GM18868 (cell line): Measurements from ENCODE around the gene HMX1.

Experiments
- ATAC-seq: cut with Tn5 transposase; IDR thresholded peaks from one replicate; pipeline ENCODE4 v1.9.1; 2021; ENCODE audit warnings: mild to moderate bottlenecking, moderate library complexity; ENCODE audit not compliant: unreplicated experiment

Gene HMX1

DNA sequence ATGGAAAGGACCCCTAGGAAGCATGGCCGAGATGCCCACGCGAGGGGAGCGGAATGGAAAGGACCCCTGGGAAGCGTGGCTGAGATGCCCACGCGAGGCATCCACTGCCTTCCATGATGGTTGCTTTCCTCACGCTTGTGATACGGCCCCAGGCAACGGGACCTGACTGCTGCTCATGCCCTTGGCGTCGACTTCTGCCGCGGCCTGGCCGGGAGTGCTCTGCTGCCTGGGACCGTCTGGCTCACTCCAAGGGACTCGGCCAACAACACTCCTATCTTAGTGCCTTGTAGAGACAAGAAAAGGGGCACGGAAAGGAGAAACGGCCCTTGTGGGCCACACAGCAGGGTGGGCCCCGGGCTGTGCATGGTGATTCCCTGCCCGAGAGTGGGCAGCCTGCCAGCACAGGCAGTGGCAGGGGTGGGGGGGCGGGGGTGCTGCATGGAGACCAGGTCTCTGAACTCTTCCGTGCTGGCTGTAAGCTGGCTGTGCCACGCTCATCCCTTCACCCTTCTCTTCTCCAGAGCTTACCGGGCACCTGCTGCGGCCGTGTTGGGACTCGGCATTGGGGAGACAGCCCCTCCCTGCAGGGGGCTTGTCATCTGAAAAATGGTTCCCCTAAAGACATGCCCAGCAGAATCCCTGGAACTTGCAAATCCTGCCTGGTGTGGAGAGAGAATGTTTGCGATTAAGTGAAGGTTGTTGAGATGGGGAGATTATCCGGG is 38.6 kb upstream of the HMX1 start:
- no peak for ATAC-seq

DNA sequence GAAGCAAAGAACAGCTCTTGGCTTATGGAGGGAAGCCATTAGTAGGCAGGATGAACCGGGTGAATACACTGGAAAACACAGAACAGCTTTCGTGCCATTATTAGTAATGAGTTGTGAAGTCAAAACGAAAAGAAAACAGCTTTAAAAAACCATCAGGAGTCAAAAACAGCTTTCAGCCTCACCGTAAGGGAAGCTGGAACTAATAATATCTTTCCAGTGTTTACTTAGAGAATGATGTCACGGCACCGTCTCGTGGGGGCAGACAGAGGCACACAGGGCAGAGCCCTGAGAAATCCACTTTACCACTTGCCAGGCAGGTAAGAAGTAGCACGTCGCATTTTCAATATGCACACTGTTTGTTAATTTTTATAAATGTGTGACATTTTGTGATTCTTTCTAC is 37.9 kb upstream of the HMX1 start:
- no peak for ATAC-seq

DNA sequence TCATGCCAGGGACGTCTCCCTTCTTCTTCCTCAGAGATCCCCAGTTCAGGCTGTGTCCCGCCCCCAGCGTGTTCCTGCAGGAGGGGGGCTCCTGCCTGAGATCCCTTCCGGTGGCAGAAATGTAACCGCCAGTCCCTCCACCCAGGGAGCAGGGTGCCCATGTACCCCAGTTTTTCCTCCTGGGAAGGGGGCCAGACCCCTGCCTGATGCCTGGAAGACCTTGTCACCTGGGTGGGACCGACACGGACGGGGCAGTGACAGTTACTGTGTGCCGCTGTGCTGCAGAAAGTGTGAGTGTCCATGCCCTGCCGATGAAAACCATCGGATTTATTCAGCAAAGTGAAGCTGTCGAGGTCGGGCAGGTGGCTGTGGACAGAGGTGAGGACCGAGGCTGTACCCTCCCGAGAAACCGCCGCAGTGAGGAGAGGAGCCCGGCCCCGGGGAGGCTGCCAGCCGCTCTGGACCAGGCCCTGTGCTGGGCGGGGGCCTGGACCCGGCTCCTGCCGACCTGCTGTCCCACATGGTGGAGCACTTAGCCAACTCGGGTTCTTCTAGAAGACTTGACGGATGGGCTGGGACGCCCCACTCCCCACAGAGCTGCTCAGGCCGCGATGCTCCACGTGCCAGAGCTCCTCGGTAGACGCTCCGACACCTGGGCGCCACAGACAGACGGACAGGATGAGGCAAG is 36.7 kb upstream of the HMX1 start:
- ATAC-seq = no peak

DNA sequence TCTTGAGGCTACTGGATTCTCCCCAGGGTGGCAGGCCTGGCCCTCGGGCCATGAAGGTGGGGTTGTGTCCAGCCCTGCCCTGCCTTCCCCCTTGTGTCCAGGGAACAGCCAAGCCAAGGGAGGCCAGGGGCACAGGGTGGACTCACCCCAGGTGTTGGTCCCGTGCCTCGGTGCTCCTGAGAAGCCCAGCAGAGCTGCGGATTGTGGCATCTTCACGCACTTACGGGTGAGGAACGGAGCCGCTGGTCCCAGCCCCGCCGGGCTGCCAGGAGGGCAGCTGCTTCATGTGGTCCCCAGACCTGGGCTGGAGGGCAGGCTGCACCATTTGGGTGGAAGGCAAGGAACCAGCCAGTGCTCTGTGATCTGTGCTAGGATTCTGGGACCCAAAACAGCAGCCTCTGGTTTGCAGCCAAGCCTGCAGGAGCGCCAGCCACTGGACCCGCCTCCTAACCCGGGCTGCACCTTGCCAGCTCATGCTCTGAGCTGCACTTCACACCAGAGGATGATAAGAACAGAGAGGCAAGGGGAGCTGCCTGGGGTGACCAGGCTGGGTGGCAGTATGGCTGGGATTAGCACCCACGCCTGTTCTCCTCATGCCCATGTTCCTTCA is 36.1 kb upstream of the HMX1 start:
- ATAC-seq = no peak

DNA sequence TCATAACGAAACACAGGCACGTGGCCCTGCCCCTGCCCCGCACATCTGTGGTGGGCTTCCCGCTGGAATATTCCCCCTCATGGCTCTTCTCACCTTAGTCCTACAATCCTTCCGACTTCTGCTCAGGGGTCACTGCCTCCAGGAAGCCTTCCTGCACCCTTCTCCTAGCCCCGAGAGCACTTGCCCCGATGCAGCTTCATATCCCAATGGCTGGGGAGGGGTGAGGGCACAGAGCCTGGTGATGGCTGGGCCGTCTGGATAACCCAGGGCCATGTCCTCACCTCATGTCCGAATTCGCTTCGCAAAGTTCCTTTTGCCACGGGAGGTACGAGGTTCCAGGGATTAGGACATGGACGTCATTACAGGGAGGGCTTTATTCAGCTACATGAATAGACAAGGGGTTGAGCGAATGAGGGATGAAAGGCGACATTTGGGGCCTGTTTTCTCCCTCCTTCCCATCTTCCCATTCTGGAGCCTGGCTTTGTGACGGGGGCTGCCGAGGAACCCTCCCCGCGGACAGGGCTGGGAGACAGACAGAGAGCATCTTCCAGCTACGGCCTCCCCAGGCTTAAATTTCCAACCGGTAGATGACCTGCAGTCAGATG is 35.5 kb upstream of the HMX1 start:
- ATAC-seq = no peak

DNA sequence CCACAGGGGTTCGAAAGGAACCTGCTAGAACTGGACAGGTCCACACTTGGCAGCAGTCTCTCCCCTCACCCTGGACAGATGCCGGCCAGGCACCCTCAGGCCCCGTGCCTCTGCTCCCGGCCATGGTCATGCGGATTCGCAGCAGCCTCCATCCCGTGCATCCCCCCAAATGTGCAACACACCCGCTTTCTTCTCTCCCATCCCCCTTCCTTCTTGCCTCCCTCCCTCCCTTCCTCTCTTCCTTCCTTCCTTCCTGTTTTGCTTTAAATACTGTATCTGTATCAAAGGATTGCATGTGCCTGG is 35.0 kb upstream of the HMX1 start:
- no peak for ATAC-seq

DNA sequence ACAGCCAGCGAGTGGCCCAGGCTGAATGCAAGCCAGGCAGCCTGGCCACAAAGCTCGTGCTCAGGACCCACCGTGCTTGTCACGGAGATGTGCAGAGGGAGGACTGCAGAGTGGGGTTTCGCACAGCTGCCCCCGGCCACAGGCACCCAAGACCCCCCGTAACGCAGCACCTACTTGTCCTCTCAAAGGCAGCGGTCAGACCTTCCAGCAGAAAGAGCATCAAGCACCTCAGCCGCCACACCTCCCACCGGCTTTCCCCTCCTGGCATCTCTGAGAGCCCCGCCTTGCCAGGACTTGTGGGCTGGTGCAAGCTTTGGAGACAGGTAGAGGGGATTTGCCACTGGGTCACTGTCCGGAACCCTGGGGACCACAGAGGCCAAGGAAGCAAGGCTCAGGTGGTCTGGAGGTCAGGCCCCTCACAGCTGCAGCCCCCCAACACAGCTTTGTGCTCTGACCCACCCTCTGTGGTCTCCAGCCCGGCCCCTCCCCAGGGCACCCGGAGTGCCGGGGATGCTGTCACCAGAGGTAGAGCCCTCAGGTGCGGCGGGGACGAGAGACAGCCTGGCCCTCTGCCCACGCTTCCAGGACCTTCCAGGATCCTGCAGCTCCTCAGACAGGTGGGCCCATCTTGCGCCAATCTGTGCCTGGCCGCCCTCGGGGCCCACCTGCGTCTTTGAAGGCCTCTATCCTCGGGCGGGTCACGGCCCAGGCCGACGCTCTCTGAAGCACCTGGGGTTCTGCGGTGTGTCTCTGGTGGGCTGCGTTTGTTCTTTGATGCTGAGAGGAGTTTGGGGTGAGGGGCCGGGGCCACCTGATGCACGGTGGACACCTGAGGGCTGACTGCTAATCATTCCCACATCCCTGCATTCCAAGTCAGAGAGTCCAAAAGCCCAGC is 34.4 kb upstream of the HMX1 start:
- no peak for ATAC-seq

DNA sequence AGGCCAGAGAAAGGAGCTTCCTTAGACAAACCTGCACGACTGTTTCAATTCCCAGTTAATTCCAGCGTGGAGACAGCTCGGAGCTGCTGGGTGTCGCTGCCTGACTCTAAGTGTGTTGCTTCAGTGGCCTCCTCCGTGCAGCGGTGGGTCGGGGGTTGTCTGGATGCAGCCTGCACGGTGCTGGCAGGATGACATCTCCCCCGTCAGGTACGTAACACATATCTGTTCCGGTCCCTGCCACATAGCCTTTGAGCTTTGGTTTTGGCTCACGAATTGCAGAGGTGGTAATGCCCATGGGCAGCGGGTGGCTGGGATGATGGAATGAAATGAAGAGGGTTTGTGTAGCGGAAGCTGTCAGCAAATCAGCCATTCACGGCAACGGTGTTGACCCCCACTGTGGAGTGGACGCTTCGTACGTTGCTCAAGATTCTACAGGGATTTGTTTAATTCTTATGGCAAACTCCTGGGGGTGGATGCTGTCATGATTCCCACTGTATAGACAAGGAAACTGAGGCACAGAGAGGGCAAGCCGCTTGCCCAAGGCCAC is 33.7 kb upstream of the HMX1 start:
- ATAC-seq = no peak

DNA sequence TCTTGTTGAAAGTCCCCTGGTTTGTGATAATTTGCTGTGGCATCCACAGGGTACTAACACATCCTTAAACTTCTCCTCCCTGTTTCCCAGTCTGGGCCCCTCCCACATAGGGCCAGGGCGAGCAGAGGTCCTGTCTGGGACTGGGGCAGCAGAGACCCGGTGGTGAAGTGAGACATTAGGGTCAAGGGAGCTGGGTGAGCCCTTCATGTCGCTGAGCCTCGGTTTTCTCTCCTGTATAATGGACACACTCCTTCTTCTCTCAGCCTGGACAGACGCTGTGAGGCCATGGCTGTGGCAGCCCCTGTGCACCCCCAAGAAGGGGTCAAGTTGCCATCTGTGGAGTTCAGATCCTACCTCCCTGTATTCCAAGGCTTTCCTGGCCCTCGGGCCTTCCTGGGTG is 33.0 kb upstream of the HMX1 start:
- ATAC-seq = no peak

DNA sequence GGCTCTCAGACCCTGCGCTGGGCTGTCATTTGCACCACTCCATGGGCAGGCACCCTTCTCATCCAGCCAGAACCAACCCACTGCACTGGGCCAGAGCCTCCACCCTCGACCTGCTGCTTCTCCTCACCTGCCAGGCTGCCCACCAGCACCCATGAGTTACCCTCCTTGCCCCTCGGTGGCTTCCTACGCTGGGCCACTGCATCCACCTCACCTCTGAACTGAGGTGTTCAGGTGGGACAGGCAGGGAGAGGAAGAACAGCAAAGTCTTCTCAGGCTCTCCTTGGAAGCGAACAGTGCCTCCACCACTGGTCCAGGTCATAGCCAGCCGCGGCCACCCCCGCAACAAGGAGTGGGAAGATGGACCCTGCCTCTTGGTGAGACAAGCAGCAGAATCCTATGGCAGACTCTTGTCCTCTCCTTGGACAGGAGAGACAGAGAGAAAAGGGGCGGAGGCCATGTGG is 32.4 kb upstream of the HMX1 start:
- ATAC-seq = no peak

DNA sequence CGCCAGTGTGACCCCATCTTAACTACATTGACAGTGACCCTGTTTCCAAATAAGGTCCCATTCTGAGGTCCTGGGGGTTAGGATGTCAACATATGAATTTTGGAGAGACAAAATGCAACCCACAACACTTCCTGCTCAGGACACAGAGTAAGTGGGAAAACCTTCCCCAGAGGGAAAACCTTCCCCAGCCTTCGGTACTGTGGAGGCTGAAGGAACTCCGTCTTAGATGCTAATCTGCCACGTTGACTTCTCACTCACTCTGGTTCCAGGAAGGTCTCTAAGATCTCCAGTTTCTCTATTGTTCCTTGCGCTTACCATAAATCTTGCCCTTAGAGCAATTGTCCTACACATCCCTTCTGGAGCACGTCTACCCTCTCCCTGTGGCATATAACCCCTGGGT is 29.7 kb upstream of the HMX1 start:
- ATAC-seq = no peak

DNA sequence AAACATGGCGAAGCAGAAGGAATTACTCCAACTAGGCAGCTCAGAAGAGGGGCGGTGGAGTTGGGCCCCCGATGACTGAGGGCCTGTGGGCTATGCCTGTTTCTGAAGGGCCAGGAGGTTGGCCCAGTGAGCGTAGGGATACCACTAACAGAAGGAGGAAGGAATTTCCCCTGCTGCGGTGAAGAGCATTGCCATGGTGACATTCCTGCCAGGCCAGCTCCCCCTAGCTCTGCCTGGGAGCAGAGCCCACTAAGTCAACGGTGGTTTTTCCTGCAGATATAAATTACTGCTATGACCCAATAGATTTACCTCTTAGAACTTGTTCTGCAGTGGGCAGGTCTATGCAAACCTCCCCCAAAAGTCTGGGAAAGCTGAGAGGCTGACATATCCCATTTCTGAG is 28.9 kb upstream of the HMX1 start:
- ATAC-seq = no peak

DNA sequence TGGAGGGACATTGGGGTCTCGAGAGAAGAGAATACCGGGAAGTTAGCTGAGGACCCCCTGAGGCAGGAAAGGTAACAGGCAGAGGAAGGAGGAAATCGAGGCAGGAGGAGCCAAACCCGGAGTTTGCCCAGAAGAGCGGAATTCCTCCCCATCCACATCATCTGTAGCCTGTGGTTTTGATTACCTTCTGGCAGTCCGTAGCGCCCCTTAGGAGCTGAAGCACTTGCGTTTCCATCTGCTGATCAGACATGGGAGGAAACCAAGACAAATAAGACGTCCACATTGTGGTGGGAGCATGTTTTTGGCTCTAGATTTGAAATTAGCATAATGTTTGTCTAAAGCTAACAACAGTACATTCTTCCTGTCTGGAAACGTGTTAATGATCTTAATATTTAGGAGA is 26.8 kb upstream of the HMX1 start:
- no peak for ATAC-seq

DNA sequence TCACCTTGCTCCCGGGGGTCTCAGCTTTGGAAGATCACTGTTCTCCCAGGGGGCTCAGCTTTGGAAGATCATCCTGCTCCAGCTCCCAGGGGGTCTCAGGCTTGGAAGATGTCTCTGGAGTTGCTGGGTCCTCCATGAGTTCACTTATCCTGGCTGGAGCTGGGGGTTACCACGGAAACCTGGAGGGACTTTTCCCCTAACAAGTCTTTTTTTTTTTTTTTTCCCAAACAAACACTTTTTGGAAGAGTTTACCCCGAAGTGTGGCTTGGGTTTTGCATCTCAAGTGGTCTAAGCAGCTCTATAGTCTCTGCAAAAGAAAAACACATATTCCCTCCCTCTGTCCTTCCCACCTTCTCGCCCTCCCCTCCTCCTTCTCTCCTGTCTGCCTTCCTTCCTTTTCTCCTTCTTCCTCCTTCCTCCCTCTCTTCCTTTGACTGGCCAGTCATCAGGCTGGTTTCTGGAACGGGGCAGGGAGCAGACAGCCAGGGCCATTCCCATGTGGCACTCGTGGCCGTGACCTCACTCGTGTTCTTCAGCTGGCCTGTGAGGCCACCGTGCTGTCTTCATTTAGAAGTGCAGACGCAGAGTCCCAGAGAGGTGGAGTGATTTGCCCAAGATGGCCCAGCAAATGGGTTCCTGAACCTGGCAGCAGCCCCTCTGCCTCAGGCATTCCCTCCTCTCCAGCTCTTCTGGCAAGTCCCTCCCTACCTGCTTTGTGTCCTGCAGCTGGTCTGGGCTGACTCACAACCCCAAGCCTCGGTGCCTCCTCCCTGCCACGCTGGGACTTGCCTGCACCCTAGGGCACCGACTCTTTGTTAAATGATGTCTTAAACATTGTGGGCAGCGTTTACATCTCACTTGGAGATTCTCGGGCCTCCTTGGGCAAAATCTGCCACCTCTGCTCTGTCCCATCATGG is 25.9 kb upstream of the HMX1 start:
- no peak for ATAC-seq

DNA sequence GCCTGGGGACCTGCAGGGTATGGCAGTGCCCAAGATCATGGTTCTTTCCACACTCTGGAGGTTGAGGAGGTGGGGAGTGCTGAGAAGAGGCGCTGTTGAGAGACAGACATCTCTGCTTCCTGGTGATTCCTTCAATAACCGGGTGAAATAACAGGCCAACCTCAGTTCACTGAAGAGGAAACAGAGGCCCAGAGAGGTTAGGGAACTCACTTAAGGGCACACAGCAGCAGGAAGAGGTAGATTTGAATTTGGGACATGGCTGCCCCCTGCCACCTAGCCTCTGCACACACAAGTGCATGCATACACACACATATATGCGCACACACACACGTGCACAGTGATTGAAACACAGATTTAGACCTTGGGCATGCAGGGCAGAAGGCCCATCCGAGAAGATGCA is 24.9 kb upstream of the HMX1 start:
- ATAC-seq = no peak

DNA sequence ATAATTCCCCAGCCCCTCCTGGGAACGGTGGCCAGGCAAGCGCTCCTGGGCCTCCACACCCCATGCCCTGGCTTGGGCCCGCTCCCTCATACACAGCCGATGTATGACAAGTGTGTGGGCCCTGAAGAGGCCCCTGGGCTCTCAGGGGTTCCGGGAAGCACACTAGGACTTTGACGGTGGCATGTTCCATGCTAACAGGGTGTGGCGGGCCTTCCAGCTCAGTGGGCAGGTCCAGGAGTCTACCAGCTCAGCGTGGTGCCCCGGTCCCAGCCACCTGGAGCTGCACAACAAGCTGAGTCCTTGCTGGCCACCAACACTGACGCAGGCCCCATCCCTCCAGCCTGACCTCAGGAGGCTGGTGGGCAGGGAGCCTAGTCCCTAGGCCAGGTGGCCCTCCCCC is 24.4 kb upstream of the HMX1 start:
- no peak for ATAC-seq

DNA sequence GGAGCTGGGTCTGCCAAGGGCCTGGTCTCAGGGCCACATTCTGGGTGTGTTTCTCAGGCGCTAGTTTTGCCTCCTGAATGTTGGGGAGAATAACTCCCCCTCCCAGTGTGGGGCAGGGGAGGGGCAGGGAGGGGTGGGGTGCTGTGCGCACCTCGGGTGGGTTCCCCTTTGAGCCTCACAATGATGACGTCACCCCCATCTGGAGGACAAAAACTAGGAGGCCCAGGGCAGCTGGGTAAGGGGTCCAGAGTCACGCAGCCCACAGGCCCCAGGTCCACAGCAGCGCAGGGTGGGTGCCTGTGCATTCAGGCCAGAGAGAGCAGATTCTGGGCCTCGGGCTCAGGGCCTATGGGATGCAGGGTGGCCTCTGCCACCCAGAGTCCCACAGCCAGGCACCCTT is 23.7 kb upstream of the HMX1 start:
- no peak for ATAC-seq

DNA sequence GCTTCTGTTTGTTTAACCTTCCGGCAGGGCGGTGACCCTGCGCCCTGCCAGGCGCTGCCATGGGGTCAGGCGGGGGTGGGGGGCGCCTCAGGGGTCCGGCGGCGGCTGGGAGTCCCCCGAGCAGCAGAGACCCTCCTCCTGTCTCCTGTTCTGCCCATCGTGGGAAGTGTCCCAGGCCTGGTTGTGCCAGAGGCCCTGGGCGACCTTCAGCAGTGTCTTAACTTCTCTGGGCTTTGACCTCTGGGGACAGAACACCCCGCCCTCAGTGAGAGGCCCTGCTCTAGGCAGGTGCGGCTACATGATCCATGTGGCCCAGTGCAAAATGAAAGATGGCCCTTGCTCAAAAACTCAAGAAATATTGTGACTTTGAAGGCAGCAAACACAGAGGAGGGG is 22.8 kb upstream of the HMX1 start:
- ATAC-seq = no peak

DNA sequence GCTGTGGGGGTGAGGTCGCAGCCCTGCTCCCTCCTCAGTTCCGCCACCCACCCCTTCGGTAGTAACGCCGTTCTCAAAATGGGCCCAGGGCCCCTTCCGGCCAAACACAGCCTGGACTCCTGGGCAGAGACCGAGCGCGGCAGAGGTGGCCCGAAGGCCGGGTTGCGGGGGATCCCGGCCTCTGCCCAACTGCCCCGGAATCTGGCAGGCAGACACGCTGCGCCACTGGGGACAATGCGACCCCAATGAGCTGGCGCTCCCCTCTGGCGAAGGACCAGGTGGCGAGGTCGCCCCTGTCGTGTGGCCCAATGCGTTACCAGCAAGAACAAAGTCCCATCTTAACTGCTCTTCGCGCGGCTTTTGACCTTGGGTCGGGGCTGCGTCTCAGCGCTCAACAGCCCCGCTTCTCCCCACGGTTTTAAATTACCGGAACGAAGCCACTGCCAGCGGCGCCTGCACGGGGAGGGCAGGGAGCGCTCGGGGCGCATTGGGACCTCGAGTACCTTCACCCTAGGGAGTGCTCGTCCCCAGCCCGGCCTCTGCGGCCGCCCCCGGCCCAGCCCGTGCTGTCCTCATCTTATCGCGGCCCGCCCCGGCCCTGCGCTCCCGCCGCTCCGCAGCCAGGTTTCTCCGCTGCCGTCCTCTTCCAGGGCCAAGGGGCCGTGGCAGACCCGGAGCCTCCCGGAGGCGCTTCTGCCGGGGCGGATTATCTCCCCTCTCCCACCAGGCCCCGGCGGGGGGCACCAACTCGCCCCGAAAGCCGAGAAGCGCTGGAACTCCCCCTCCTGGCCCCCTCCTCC is 22.2 kb upstream of the HMX1 start:
- no peak for ATAC-seq
